KMS-11 (cell line): ENCODE measurements around the gene BPI.

ENCODE experiments used
- H2AFZ ChIP-seq: fragments of 200-600 bp; sonication (generic); 2 replicates; pipeline ENCODE4 v1.6.1; 2016; ENCODE audit warnings: antibody characterized with exemption, mixed run types, low read depth
- H3K27ac ChIP-seq: fragments of 200-600 bp; sonication (generic); 2 replicates; pipeline ENCODE4 v1.6.1; 2016; ENCODE audit warnings: mild to moderate bottlenecking, mixed run types
- H3K27me3 ChIP-seq: fragments of 200-600 bp; sonication (generic); 2 replicates; pipeline ENCODE4 v1.6.1; 2017; ENCODE audit warnings: mild to moderate bottlenecking, low read depth, mixed run types, moderate library complexity; ENCODE audit not compliant: insufficient read depth
- H3K36me3 ChIP-seq: fragments of 200-600 bp; sonication (generic); 2 replicates; pipeline ENCODE4 v1.6.1; 2017; ENCODE audit warnings: mild to moderate bottlenecking, mixed run types; ENCODE audit not compliant: insufficient read depth
- H3K4me1 ChIP-seq: fragments of 200-600 bp; sonication (generic); 2 replicates; pipeline ENCODE4 v1.6.1; 2016; ENCODE audit warnings: mild to moderate bottlenecking, low read depth, mixed run types; ENCODE audit not compliant: poor library complexity, severe bottlenecking
- H3K4me2 ChIP-seq: fragments of 200-600 bp; sonication (generic); 2 replicates; pipeline ENCODE4 v1.7.0; 2016; ENCODE audit warnings: mild to moderate bottlenecking, mixed run types
- H3K4me3 ChIP-seq: fragments of 200-600 bp; sonication (generic); IDR thresholded peaks from 2 replicates; pipeline ENCODE4 v1.6.1; 2017; ENCODE audit warnings: low read depth, low read length, mixed read lengths; ENCODE audit not compliant: insufficient read depth
- H3K79me2 ChIP-seq: fragments of 200-600 bp; sonication (generic); 2 replicates; pipeline ENCODE4 v1.6.1; 2016; ENCODE audit warnings: low read depth, mixed run types; ENCODE audit not compliant: insufficient read depth
- H3K9ac ChIP-seq: fragments of 200-600 bp; sonication (generic); 2 replicates; pipeline ENCODE4 v1.6.1; 2016; ENCODE audit warnings: mild to moderate bottlenecking, mixed run types
- H4K20me1 ChIP-seq: fragments of 200-600 bp; sonication (generic); 2 replicates; pipeline ENCODE4 v1.6.1; 2016; ENCODE audit warnings: mild to moderate bottlenecking, mixed run types; ENCODE audit not compliant: insufficient read depth
- TF ChIP-seq, protein P1 (sequence below): fragments of 200-600 bp; sonication (generic); conservative IDR thresholded peaks from 2 replicates; pipeline ENCODE4 v1.6.1; 2017; ENCODE audit warnings: low read depth, mild to moderate bottlenecking, antibody characterized with exemption, low read length, moderate library complexity, mixed read lengths

Gene BPI

GRCh38 chr20:38262931-38263330 lies 41.0 kb upstream of the BPI start:
- Histone ChIP-seq H3K79me2 (no peaks in the 10 kb centered on the region), H3K27me3 (no peaks in the 10 kb centered on the region), H3K36me3 (no peaks in the 10 kb centered on the region), H3K4me3 (no peak overlapping the region), H2AFZ (no peak overlapping the region), H3K27ac (no peak overlapping the region), H4K20me1 (no peaks in the 10 kb centered on the region), H3K4me1 (no peaks in the 10 kb centered on the region), H3K4me2 (no peak overlapping the region), H3K9ac (no peak overlapping the region)
- TF ChIP-seq, protein P1, sequence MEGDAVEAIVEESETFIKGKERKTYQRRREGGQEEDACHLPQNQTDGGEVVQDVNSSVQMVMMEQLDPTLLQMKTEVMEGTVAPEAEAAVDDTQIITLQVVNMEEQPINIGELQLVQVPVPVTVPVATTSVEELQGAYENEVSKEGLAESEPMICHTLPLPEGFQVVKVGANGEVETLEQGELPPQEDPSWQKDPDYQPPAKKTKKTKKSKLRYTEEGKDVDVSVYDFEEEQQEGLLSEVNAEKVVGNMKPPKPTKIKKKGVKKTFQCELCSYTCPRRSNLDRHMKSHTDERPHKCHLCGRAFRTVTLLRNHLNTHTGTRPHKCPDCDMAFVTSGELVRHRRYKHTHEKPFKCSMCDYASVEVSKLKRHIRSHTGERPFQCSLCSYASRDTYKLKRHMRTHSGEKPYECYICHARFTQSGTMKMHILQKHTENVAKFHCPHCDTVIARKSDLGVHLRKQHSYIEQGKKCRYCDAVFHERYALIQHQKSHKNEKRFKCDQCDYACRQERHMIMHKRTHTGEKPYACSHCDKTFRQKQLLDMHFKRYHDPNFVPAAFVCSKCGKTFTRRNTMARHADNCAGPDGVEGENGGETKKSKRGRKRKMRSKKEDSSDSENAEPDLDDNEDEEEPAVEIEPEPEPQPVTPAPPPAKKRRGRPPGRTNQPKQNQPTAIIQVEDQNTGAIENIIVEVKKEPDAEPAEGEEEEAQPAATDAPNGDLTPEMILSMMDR: no peak

GRCh38 chr20:38266426-38266825 lies 37.5 kb upstream of the BPI start:
- no peaks in the 10 kb centered on the region for H3K4me1 ChIP-seq
- no peak overlapping the region for H3K4me3 ChIP-seq
- H3K36me3 ChIP-seq: no peaks in the 10 kb centered on the region
- H3K9ac ChIP-seq: no peak overlapping the region
- no peaks in the 10 kb centered on the region for H3K27me3 ChIP-seq
- H4K20me1 ChIP-seq: no peaks in the 10 kb centered on the region
- no peaks in the 10 kb centered on the region for H3K79me2 ChIP-seq
- no peak overlapping the region for H3K27ac ChIP-seq
- TF ChIP-seq, protein P1: no peak
- H2AFZ ChIP-seq: no peak overlapping the region
- no peak overlapping the region for H3K4me2 ChIP-seq

DNA sequence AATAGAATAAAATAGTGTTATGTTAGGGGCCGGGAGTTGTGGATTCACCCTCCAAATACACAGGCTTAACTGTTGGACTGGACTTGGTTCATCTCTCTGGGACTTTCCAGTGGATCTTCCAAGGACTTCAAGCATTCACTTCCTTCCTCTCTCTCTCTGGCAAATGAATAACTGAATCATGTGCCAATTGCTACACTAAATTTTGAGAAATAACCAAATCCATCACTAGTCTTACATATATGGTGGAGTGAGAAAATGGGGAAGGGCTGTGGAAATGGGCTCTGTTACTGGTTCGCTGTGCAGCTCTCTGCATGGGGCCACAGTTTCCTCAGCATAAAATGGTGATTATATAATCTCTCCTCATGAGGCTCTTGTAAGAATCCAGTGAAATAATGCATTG lies 36.7 kb upstream of the BPI start:
- Histone ChIP-seq H3K9ac (no peak overlapping the region), H3K4me1 (no peaks in the 10 kb centered on the region), H3K4me2 (no peak overlapping the region), H2AFZ (no peak overlapping the region), H4K20me1 (no peaks in the 10 kb centered on the region), H3K27ac (no peak overlapping the region), H3K4me3 (no peak overlapping the region), H3K27me3 (no peaks in the 10 kb centered on the region), H3K79me2 (no peaks in the 10 kb centered on the region), H3K36me3 (no peaks in the 10 kb centered on the region)
- TF ChIP-seq, protein P1: no peak

- H3K36me3 ChIP-seq: no peaks in the 10 kb centered on the region
- H3K27ac ChIP-seq: no peak overlapping the region
- H3K4me2 ChIP-seq: no peak overlapping the region
- H2AFZ ChIP-seq: no peak overlapping the region
- no peaks in the 10 kb centered on the region for H3K27me3 ChIP-seq
- H4K20me1 ChIP-seq: no peaks in the 10 kb centered on the region
- H3K9ac ChIP-seq: no peak overlapping the region
- H3K79me2 ChIP-seq: no peaks in the 10 kb centered on the region
- TF ChIP-seq, protein P1: no peak
- H3K4me1 ChIP-seq: no peaks in the 10 kb centered on the region
- no peak overlapping the region for H3K4me3 ChIP-seq
These were observed 35.9 kb upstream of the BPI start for GRCh38 chr20:38267901-38268514.
